ENCODE results near the gene SRSF9.

- TF ChIP-seq CTCF (IDR thresholded peaks at IDR 0.05; ENCODE audit: poor library complexity), result no peak
- TF ChIP-seq EZH2 (IDR thresholded peaks at IDR 0.05; ENCODE audit: borderline replicate concordance), result no peak
- TF ChIP-seq EZH2phosphoT487 (IDR thresholded peaks at IDR 0.05; ENCODE audit: low read depth, severe bottlenecking, unreplicated experiment), result no peak
Observed at GRCh38 chr12:120498870-120499515, 29.4 kb upstream of the SRSF9 start.

All from hepatocyte (in vitro differentiated cells).